DND-41 (cell line): ENCODE results near the gene SPATA31A3.
"Not testable (repeated sequence)": the region's sequence is repeated elsewhere in the genome, so short reads cannot be mapped to it uniquely, and the experiment has no call there.

Source experiments
- ATAC-seq: fragments of 200-7000 bp; cut with Tn5 transposase; 3 replicates; pipeline ENCODE4 v1.9.1; 2021; ENCODE audit warnings: low read depth; ENCODE audit not compliant: insufficient read depth
- DNase-seq: peaks from one replicate; pipeline ENCODE4 v3.0.0-alpha.2; 2020
- H2AFZ ChIP-seq: 2 replicates; pipeline ENCODE4 v1.6.0; 2012; ENCODE audit warnings: low read depth, low read length
- H3K27ac ChIP-seq: 2 replicates; pipeline ENCODE4 v1.5.1; 2012; ENCODE audit warnings: low read length, inconsistent platforms
- H3K27me3 ChIP-seq: fragments of 200-600 bp; sonication (generic); 2 replicates; pipeline ENCODE4 v1.6.0; 2012; ENCODE audit warnings: low read length, mild to moderate bottlenecking, inconsistent platforms; ENCODE audit not compliant: insufficient read depth, poor library complexity
- H3K36me3 ChIP-seq: 2 replicates; pipeline ENCODE4 v1.5.1; 2012; ENCODE audit warnings: low read length, inconsistent platforms; ENCODE audit not compliant: insufficient read depth
- H3K4me1 ChIP-seq: 2 replicates; pipeline ENCODE4 v1.5.1; 2012; ENCODE audit warnings: mild to moderate bottlenecking, low read length; ENCODE audit not compliant: insufficient read depth
- H3K4me2 ChIP-seq: 2 replicates; pipeline ENCODE4 v1.6.0; 2012; ENCODE audit warnings: mild to moderate bottlenecking, moderate library complexity, low read length, inconsistent platforms; ENCODE audit not compliant: insufficient read depth
- H3K4me3 ChIP-seq, 2 experiments: fragments of 200-600 bp in 1 of 2; shearing (Covaris generic) in 1 of 2; 2 replicates each; pipeline ENCODE4 v1.5.1; 2012 to 2016; ENCODE audit warnings: inconsistent platforms in 2 of 2, low read length in 2 of 2, mild to moderate bottlenecking in 2 of 2, low read depth in 1 of 2, moderate library complexity in 1 of 2
- H3K79me2 ChIP-seq: 2 replicates; pipeline ENCODE4 v1.6.0; 2012; ENCODE audit warnings: low read length, inconsistent platforms; ENCODE audit not compliant: insufficient read depth
- H3K9ac ChIP-seq: 2 replicates; pipeline ENCODE4 v1.6.0; 2012; ENCODE audit warnings: low read depth, mild to moderate bottlenecking, inconsistent platforms, low read length, moderate library complexity
- H3K9me3 ChIP-seq: 2 replicates; pipeline ENCODE4 v1.5.1; 2012; ENCODE audit warnings: low read length, moderate library complexity, mild to moderate bottlenecking, inconsistent platforms; ENCODE audit not compliant: insufficient read depth, severe bottlenecking
- H4K20me1 ChIP-seq: 2 replicates; pipeline ENCODE4 v1.6.0; 2012; ENCODE audit warnings: low read length; ENCODE audit not compliant: insufficient read depth

The SPATA31A3 gene

GRCh38 chr9:66992450-66992849 is at the start of gene SPATA31A3:
SPATA31A3 (minus strand) TSS chr9:66992550; CDS start chr9:66992521, 29 bp downstream.
- not testable (repeated sequence) for H3K4me2 ChIP-seq, H3K9me3 ChIP-seq, H4K20me1 ChIP-seq, H2AFZ ChIP-seq, ATAC-seq, H3K27ac ChIP-seq, H3K4me1 ChIP-seq, H3K4me3 ChIP-seq, H3K9ac ChIP-seq, H3K36me3 ChIP-seq, H3K27me3 ChIP-seq, DNase-seq, H3K79me2 ChIP-seq

GRCh38 chr9:66952576-66952975 is 39.8 kb downstream of the SPATA31A3 start:
- not testable (repeated sequence) for DNase-seq, ATAC-seq

GRCh38 chr9:66942400-66943155 is 49.8 kb downstream of the SPATA31A3 start:
- H3K4me2 ChIP-seq, H3K4me3 ChIP-seq, H3K79me2 ChIP-seq, H3K9ac ChIP-seq, ATAC-seq, DNase-seq, H3K36me3 ChIP-seq, H2AFZ ChIP-seq, H3K9me3 ChIP-seq, H3K27me3 ChIP-seq, H4K20me1 ChIP-seq, H3K4me1 ChIP-seq, H3K27ac ChIP-seq: not testable (repeated sequence)

More at GRCh38 chr9:66952576-66952975, 39.8 kb downstream of the SPATA31A3 start:
- not testable (repeated sequence) for H3K4me1 ChIP-seq, H3K27me3 ChIP-seq, H3K4me3 ChIP-seq, H3K79me2 ChIP-seq, H3K36me3 ChIP-seq, H2AFZ ChIP-seq, H3K27ac ChIP-seq, H3K4me2 ChIP-seq, H4K20me1 ChIP-seq, H3K9me3 ChIP-seq, H3K9ac ChIP-seq

DNA sequence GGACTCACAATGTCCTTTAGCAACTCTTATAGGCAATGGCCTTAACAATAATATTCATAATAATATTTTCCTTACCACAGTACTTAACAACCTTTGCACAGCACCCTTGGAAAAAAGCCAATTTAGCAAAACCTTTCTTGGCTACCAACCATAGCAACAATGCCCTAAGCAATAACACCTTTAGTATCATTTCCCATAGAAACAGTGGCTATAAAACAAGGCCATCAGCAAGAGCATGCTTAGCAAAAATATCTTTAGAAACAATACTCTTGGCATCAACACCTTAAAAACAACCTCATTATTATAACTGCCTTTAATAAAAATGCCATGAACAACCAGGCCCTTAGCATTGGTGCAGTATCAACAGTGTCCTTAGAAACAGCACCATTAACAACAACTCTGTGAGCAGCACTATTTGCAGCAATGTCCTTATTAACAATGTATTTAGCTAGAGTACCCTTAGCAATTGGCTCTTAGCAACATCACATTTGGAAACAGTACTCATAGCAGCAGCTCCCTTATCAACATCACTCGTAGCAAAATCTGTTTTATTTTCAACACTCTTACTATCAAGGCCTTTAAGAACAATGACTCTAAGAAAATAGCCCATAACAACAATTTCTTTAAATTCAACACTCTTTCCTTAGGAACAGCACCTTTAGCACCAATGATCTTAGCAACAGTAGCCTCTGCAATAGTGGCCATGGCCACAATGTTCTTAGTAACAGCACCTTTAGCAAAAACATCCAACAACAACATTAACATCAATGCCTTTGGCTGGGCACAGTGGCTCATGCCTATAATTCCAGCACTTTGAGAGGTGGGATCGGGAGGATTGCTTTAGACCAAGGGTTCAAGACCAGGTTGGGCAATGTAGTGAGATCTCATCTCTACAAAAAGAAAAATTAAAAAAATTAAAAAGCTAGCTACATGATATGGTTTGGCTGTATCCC is 52.2 kb downstream of the SPATA31A3 start:
- H3K27me3 ChIP-seq, H3K4me1 ChIP-seq, H3K4me3 ChIP-seq, DNase-seq, H3K4me2 ChIP-seq, H3K36me3 ChIP-seq, H4K20me1 ChIP-seq, ATAC-seq, H3K9ac ChIP-seq, H3K79me2 ChIP-seq, H3K27ac ChIP-seq, H2AFZ ChIP-seq, H3K9me3 ChIP-seq: not testable (repeated sequence)

- H3K4me3 ChIP-seq, H3K4me1 ChIP-seq, H3K9me3 ChIP-seq, ATAC-seq, H2AFZ ChIP-seq, H3K27me3 ChIP-seq, H3K36me3 ChIP-seq, DNase-seq, H3K79me2 ChIP-seq, H4K20me1 ChIP-seq, H3K4me2 ChIP-seq, H3K9ac ChIP-seq, H3K27ac ChIP-seq: not testable (repeated sequence)
These were observed 54.0 kb downstream of the SPATA31A3 start for GRCh38 chr9:66938322-66938721.

DNA sequence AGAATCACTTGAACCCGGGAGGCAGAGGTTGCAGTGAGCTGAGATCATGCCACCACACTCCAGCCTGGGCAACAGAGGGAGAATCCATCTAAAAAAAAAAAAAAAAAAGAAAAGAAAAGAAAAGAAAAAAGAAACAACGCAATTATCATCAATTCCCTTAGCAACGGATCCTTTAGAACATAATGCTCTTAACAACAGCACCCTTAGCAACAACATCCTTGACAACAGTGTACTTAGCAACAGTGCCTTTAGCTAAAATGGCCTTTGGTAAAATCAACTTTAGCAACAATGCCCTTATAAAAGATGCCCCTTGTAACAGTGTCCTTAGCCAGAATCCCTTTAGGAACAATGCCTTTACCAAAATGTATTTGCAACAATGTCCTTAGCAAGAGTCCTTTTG is 54.7 kb downstream of the SPATA31A3 start:
- not testable (repeated sequence) for H3K79me2 ChIP-seq, H3K4me2 ChIP-seq, H3K9ac ChIP-seq, H3K9me3 ChIP-seq, H2AFZ ChIP-seq, H3K4me3 ChIP-seq, ATAC-seq, H4K20me1 ChIP-seq, H3K36me3 ChIP-seq, H3K27ac ChIP-seq, DNase-seq, H3K27me3 ChIP-seq, H3K4me1 ChIP-seq
